H1 (cell line): Measurements from ENCODE around the gene BAHD1. TPM values are rescaled to one million over a fixed set of nuclear protein-coding genes. Genes with fewer than 3 reads are reported as not detected.

Source experiments
- CTCF ChIA-PET: fragments of 300-600 bp; sonication (Branson Sonifier 250); formaldehyde crosslinking; loops from one replicate; lab custom pipeline; 2021; ENCODE audit not compliant: partially characterized antibody; lab: Charles Lee
- POLR2A ChIA-PET: fragments of 300-600 bp; sonication (Branson Sonifier 250); formaldehyde crosslinking; loops from one replicate; lab custom pipeline; 2021; ENCODE audit warnings: inconsistent platforms; ENCODE audit not compliant: partially characterized antibody; lab: Charles Lee
- DNase-seq, 2 experiments: peaks; one replicate each; pipeline versions ENCODE4 v3.0.0 to v3.0.0-alpha.2; 2010 to 2022; ENCODE audit warnings: low spot score in 2 of 2, low read depth in 1 of 2, mixed read lengths in 1 of 2
- FAIRE-seq: peaks from 2 replicates; lab custom pipeline; 2011; peaks lifted over from hg19 to GRCh38; lab: Jason Lieb, UNC
- H2AFZ ChIP-seq: 2 replicates; pipeline ENCODE4 v1.8.1; 2012; ENCODE audit warnings: low read length, inconsistent platforms
- H2AK5ac ChIP-seq: 2 replicates; pipeline ENCODE4 v1.6.1; 2013; ENCODE audit warnings: low read depth, low read length
- H2BK120ac ChIP-seq: replicated peaks from 2 replicates; pipeline ENCODE3; 2013; ENCODE audit warnings: low read depth, low read length, inconsistent platforms
- H2BK12ac ChIP-seq: 2 replicates; pipeline ENCODE4 v1.6.1; 2013; ENCODE audit warnings: low read depth, low read length
- H2BK15ac ChIP-seq: 2 replicates; pipeline ENCODE4 v1.6.1; 2013; ENCODE audit warnings: low read length
- H2BK20ac ChIP-seq: 2 replicates; pipeline ENCODE4 v1.6.1; 2013; ENCODE audit warnings: low read length
- H2BK5ac ChIP-seq: 2 replicates; pipeline ENCODE4 v1.6.1; 2013; ENCODE audit warnings: low read depth, low read length
- H3K14ac ChIP-seq: 2 replicates; pipeline ENCODE4 v1.6.1; 2013; ENCODE audit warnings: inconsistent platforms; ENCODE audit not compliant: insufficient read length
- H3K18ac ChIP-seq: 2 replicates; pipeline ENCODE4 v1.6.1; 2013; ENCODE audit warnings: low read length; ENCODE audit errors: extremely low read depth
- H3K23ac ChIP-seq: 2 replicates; pipeline ENCODE4 v1.6.1; 2013; ENCODE audit warnings: inconsistent platforms; ENCODE audit not compliant: insufficient read length
- H3K23me2 ChIP-seq: 2 replicates; pipeline ENCODE4 v1.6.1; 2013; ENCODE audit warnings: low read depth, low read length
- H3K27ac ChIP-seq: 2 replicates; pipeline ENCODE4 v1.6.1; 2011; ENCODE audit warnings: low read depth, low read length, inconsistent platforms
- H3K27me3 ChIP-seq, 4 experiments: replicated peaks in 1 of 4; 1 replicate in 1 of 4; 2 replicates in 3 of 4; pipeline versions ENCODE4 v1.6.1 to v1.8.1; 2011 to 2013; ENCODE audit warnings: low read length in 3 of 4, mild to moderate bottlenecking in 3 of 4, inconsistent platforms in 2 of 4, mixed read lengths in 2 of 4, moderate library complexity in 1 of 4; ENCODE audit not compliant: control insufficient read depth in 3 of 4, insufficient read depth in 3 of 4; ENCODE audit errors: extremely low read depth in 1 of 4
- H3K36me3 ChIP-seq, 4 experiments: 2 replicates each; pipeline versions ENCODE4 v1.6.1 to v1.8.1; 2011 to 2013; ENCODE audit warnings: mild to moderate bottlenecking in 4 of 4, low read length in 3 of 4, moderate library complexity in 2 of 4, control low read depth in 1 of 4, inconsistent platforms in 1 of 4; ENCODE audit not compliant: insufficient read depth in 4 of 4, control insufficient read depth in 2 of 4
- H3K4ac ChIP-seq: replicated peaks from 2 replicates; pipeline ENCODE3; 2013; ENCODE audit warnings: low read length, low read depth, mixed read lengths, inconsistent platforms; ENCODE audit not compliant: insufficient read length
- H3K4me1 ChIP-seq, 4 experiments: replicated peaks in 1 of 4; 1 replicate in 1 of 4; 2 replicates in 3 of 4; pipeline versions ENCODE4 v1.6.1 to v1.8.1; 2011 to 2013; ENCODE audit warnings: low read length in 3 of 4, inconsistent platforms in 2 of 4, mixed read lengths in 1 of 4; ENCODE audit not compliant: insufficient read depth in 4 of 4, control insufficient read depth in 3 of 4
- H3K4me2 ChIP-seq, 2 experiments: 2 replicates each; pipeline versions ENCODE4 v1.6.1 to v1.8.1; 2011 to 2013; ENCODE audit warnings: low read depth in 2 of 2, low read length in 2 of 2, control low read depth in 1 of 2, inconsistent platforms in 1 of 2, mild to moderate bottlenecking in 1 of 2; ENCODE audit not compliant: insufficient read depth in 1 of 2
- H3K4me3 ChIP-seq, 4 experiments: fragments of 200-600, 300-600 bp in 1 of 4; sonication (generic), shearing (Covaris generic), sonication (Bioruptor Twin) in 1 of 4; 2 replicates each; pipeline versions ENCODE4 v1.5.1 to v1.8.1; 2011 to 2016; ENCODE audit warnings: low read length in 4 of 4, low read depth in 3 of 4, control low read depth in 2 of 4, inconsistent platforms in 2 of 4, mild to moderate bottlenecking in 2 of 4, mixed read lengths in 1 of 4, moderate library complexity in 1 of 4; ENCODE audit not compliant: insufficient read depth in 2 of 4; ENCODE audit errors: extremely low read depth in 1 of 4
- H3K56ac ChIP-seq: replicated peaks from 2 replicates; pipeline ENCODE3; 2013; ENCODE audit warnings: low read depth, mild to moderate bottlenecking, mixed read lengths, low read length, inconsistent platforms; ENCODE audit not compliant: insufficient read length
- H3K79me1 ChIP-seq: 2 replicates; pipeline ENCODE4 v1.6.1; 2013; ENCODE audit warnings: low read depth, low read length, control low read depth
- H3K79me2 ChIP-seq, 2 experiments: 2 replicates each; pipeline versions ENCODE4 v1.6.1 to v1.8.1; 2012 to 2013; ENCODE audit warnings: low read length in 2 of 2, mild to moderate bottlenecking in 2 of 2, inconsistent platforms in 1 of 2; ENCODE audit not compliant: insufficient read depth in 2 of 2, control insufficient read depth in 1 of 2
- H3K9ac ChIP-seq, 4 experiments: replicated peaks in 1 of 4; 1 replicate in 1 of 4; 2 replicates in 3 of 4; pipeline versions ENCODE4 v1.6.1 to v1.8.1; 2011 to 2013; ENCODE audit warnings: low read depth in 3 of 4, low read length in 3 of 4, control low read depth in 2 of 4, mild to moderate bottlenecking in 2 of 4, moderate library complexity in 2 of 4, inconsistent platforms in 1 of 4; ENCODE audit errors: extremely low read depth in 1 of 4
- H3K9me3 ChIP-seq, 2 experiments: 2 replicates each; pipeline versions ENCODE4 v1.6.1 to v1.8.1; 2012 to 2013; ENCODE audit warnings: mild to moderate bottlenecking in 2 of 2, moderate library complexity in 2 of 2, control low read depth in 1 of 2, inconsistent platforms in 1 of 2, low read depth in 1 of 2, low read length in 1 of 2, mixed read lengths in 1 of 2; ENCODE audit not compliant: insufficient read depth in 2 of 2
- H4K20me1 ChIP-seq, 2 experiments: replicated peaks in 1 of 2; 2 replicates each; pipeline versions ENCODE3 to v1.8.1; 2011 to 2013; ENCODE audit warnings: inconsistent platforms in 2 of 2, low read length in 2 of 2, mild to moderate bottlenecking in 1 of 2; ENCODE audit not compliant: insufficient read depth in 2 of 2, control insufficient read depth in 1 of 2
- H4K5ac ChIP-seq: 2 replicates; pipeline ENCODE4 v1.6.1; 2013; ENCODE audit warnings: low read length, low read depth, mixed read lengths, inconsistent platforms; ENCODE audit not compliant: insufficient read length
- H4K8ac ChIP-seq: 2 replicates; pipeline ENCODE4 v1.8.0; 2013; ENCODE audit warnings: mild to moderate bottlenecking, moderate library complexity, low read length, inconsistent platforms; ENCODE audit not compliant: insufficient read depth; ENCODE audit errors: extremely low read depth
- H4K91ac ChIP-seq: replicated peaks from 2 replicates; pipeline ENCODE3; 2013; ENCODE audit warnings: low read length, mixed read lengths, inconsistent platforms; ENCODE audit not compliant: insufficient read length
- BCL11A ChIP-seq, 2 experiments: IDR thresholded peaks; one replicate each; pipeline ENCODE4 v1.6.1; 2011; ENCODE audit warnings: low read depth in 2 of 2, low read length in 2 of 2, mild to moderate bottlenecking in 2 of 2
- CBX5 ChIP-seq: fragments of 300-800, 300-1000 bp; sonication (generic); IDR thresholded peaks from 2 replicates; pipeline ENCODE4 v1.7.1; 2016; ENCODE audit warnings: antibody characterized with exemption, low read length, low read depth
- CBX8 ChIP-seq: fragments of 300-800, 300-1000 bp; sonication (generic); IDR thresholded peaks from 2 replicates; pipeline ENCODE4 v1.7.1; 2016; ENCODE audit warnings: low read depth, low read length, borderline replicate concordance
- CTBP2 ChIP-seq: IDR thresholded peaks from 2 replicates; pipeline ENCODE4 v1.7.0; 2011; ENCODE audit warnings: borderline replicate concordance, mild to moderate bottlenecking, moderate library complexity, mixed read lengths, low read length; ENCODE audit not compliant: insufficient read depth, insufficient read length
- FOSL1 ChIP-seq: IDR thresholded peaks from 2 replicates; pipeline ENCODE4 v1.6.1; 2011; ENCODE audit warnings: mild to moderate bottlenecking, low read depth, low read length, moderate library complexity; ENCODE audit not compliant: insufficient read depth
- KDM1A ChIP-seq: fragments of 200-600, 300-600 bp; sonication (generic); IDR thresholded peaks from 2 replicates; pipeline ENCODE4 v1.7.1; 2016; ENCODE audit warnings: mild to moderate bottlenecking, low read length, borderline replicate concordance
- POLR2AphosphoS5 ChIP-seq: IDR thresholded peaks from 2 replicates; pipeline ENCODE4 v1.6.1; 2011; ENCODE audit warnings: low read depth, low read length
- RNF2 ChIP-seq: fragments of 200-900, 300-1000 bp; sonication (generic); IDR thresholded peaks from 2 replicates; pipeline ENCODE4 v1.7.1; 2016; ENCODE audit warnings: borderline replicate concordance, low read depth, mild to moderate bottlenecking, antibody characterized with exemption, low read length; ENCODE audit not compliant: poor library complexity, severe bottlenecking; ENCODE audit errors: missing control alignments
- RXRA ChIP-seq: IDR thresholded peaks from 2 replicates; pipeline ENCODE4 v1.6.1; 2011; ENCODE audit warnings: low read depth, mild to moderate bottlenecking, low read length, moderate library complexity; ENCODE audit not compliant: insufficient read depth
- SP2 ChIP-seq: IDR thresholded peaks from 2 replicates; pipeline ENCODE4 v1.6.1; 2012; ENCODE audit warnings: mild to moderate bottlenecking, low read length, inconsistent platforms
- SP4 ChIP-seq: IDR thresholded peaks from 2 replicates; pipeline ENCODE4 v1.6.1; 2012; ENCODE audit warnings: low read length, inconsistent platforms
- TBP ChIP-seq: IDR thresholded peaks from 2 replicates; pipeline ENCODE4 v1.6.1; 2011; ENCODE audit warnings: low read depth, low read length, improper control_type of control experiment
- WGBS, 2 experiments: shearing (Covaris generic) in 1 of 2; methylation state at CpG; one replicate each; pipeline versions ENCODE4 v1.1.6 to v1.1.7; 2013 to 2015; ENCODE audit warnings: low lambda C conversion rate in 2 of 2, mixed read lengths in 2 of 2, inconsistent platforms in 1 of 2, low coverage in 1 of 2, missing lambda C conversion rate in 1 of 2; ENCODE audit not compliant: insufficient replicate concordance in 2 of 2, insufficient coverage in 1 of 2, insufficient read length in 1 of 2; ENCODE audit errors: extremely low coverage in 1 of 2, missing lambda C conversion rate in 1 of 2; 5-methylcytosine and 5-hydroxymethylcytosine counted together
- polyA plus RNA-seq, 7 experiments: library from polyadenylated mRNA; depleted of rRNA in 3 of 7; stranded (reverse) in 5 of 7; unstranded in 2 of 7; fragments of >200 nt in 5 of 7; fragments of 200-250 nt in 2 of 7; gene quantifications; 1 replicate in 5 of 7; 2 replicates in 1 of 7; 4 replicates in 1 of 7; pipeline versions ENCODE4 v1.2.1 to v1.2.3, GENCODE V29; 2011 to 2013; ENCODE audit warnings: missing spikeins in 2 of 7, mixed read lengths in 2 of 7
- total RNA-seq: library from RNA; stranded (reverse); fragmentation: NEBNext Ultra II Directional; extraction: Animal tissue kit (Norgen Biotek cat#: 25700); gene quantifications from 2 replicates; pipeline ENCODE4 v1.2.1, GENCODE V29; 2021

BAHD1 gene
- total and polyA plus RNA-seq, 2 of the 8 experiments (the other 6 are each of a cell fraction or from before 2014, with no cell fraction given) = 15.0 to 38.9 TPM

- Histone ChIP-seq H3K23ac (no peak overlapping the region), H3K56ac (no peak overlapping the region), H3K27me3 (no peaks in the 10 kb centered on the region), H2AFZ (no peak overlapping the region), H3K18ac (no peak overlapping the region), H3K9ac (no peak overlapping the region), H2AK5ac (no peak overlapping the region), H2BK120ac (no peak overlapping the region), H3K27ac (no peak overlapping the region), H3K79me1 (no peaks in the 10 kb centered on the region), H3K36me3 (no peaks in the 10 kb centered on the region), H3K23me2 (no peaks in the 10 kb centered on the region), H3K79me2 (no peaks in the 10 kb centered on the region), H4K20me1 (peaks cover 0 to 2% of the 10 kb centered on the region in 2 experiments), H2BK12ac (no peak overlapping the region), H3K9me3 (no peaks in the 10 kb centered on the region), H3K4me2 (no peak overlapping the region), H2BK20ac (no peak overlapping the region), H2BK5ac (no peak overlapping the region), H4K5ac (no peak overlapping the region), H3K14ac (no peak overlapping the region), H2BK15ac (no peak overlapping the region), H4K8ac (no peak overlapping the region), H4K91ac (no peak overlapping the region), H3K4me3 (no peak overlapping the region), H3K4me1 (no peaks in the 10 kb centered on the region; a peak in 2 of 7 replicates), H3K4ac (no peak overlapping the region)
- POLR2A ChIA-PET = interaction anchor here (1.0 kb wide), 1 partner anchor 12 kb away, joined by 5 read pairs; no protein-coding TSS in a partner anchor
- no peak for FAIRE-seq
- CTCF ChIA-PET = no interaction called here
- no peak for DNase-seq
- WGBS, 2 experiments = 71% methylated on average over 1 of the region's 1 CpG; no CpG with 5 or more reads in 1 of the 2 experiments
- TF ChIP-seq KDM1A (no peak), RXRA (no peak), CTBP2 (no peak), POLR2AphosphoS5 (no peak), BCL11A (IDR thresholded peaks at IDR 0.05; ENCODE audit: low read depth in 2 of 2, low read length in 2 of 2) (no peak), CBX8 (no peak), CBX5 (no peak), RNF2 (no peak), FOSL1 (no peak), SP4 (no peak), SP2 (no peak), TBP (no peak)
Measured at GRCh38 chr15:40481341-40482074, 40.8 kb downstream of the BAHD1 start.
